Activated CD4-positive, alpha-beta T cell treated with anti-CD3 and anti-CD28 coated beads, Interleukin-2, amount 50 U/mL, for 4 hours (primary cell): ENCODE results near the gene IRF2BP1.
"Not testable (repeated sequence)": the region's sequence is repeated elsewhere in the genome, so short reads cannot be mapped to it uniquely, and the experiment has no call there.

Experiments
- DNase-seq, 2 experiments: peaks; one replicate each; pipeline ENCODE4 v3.0.0-alpha.2; 2020

The IRF2BP1 gene

DNA sequence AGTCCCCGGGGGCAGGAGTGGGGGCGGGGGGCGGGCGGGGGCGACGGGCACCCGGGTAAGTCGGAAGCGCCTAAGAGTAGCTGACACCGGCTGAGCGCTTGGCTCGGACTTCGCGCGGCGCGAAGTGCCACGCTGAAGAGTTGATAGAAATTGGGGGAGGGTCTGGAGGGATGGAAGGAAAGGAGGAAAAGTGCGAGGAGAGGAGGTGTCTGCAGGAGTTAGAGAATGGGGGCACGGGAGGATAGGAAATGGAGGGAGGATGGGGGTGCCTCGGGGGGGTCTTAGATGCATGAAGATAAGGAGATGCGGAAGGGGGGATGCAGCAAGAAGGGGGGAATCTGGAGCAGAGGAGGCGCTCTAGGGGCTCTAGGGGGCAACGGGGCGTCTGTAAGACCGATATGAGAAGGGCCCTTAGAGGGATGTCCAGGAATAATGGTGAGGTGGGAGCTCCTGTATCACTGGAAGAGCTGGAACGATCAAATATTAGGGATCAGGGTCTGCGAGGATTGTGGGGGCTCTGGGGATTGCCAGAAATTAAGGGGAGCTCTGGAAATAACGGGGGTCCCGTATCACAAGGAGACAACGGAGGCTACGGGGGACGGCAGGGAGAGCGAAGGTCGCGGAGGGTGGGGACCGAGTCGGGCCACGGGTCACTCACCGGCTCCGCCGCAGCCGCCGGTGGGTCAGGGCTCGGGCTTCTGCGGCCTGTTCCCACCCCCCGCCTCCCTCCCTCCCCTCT, 16.1 kb upstream of the IRF2BP1 start, which contains the start of gene MYPOP:
Gene MYPOP (minus strand): TSS at position 702 of the 739 bp plus-strand sequence. CDS start 840 bp downstream, outside the sequence.
- no peak for DNase-seq

DNA sequence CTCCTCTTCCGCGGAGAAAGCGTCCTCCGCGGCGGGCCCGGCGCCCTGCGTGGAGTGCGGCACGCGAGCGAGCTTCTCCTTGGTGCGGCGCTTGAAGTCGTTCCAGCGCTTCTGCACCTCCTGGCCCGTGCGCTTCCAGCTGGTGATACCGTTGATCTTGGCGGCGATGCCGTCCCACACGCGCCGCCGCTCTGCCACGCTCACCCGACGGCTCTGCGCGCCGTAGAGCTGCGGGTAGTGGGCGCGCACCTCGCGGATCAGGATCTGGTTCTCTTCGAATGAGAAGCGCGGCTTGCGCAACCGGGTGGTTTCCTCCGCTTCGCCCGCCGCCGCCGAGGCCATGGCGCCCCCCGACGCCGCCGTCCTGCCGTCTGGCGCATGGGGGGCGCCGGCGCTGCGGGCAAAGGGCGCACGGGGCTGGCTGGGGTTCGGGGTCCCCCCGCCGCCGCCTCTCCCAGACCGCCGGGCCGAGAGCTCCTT, 15.5 kb upstream of the IRF2BP1 start:
- DNase-seq = no peak

DNA sequence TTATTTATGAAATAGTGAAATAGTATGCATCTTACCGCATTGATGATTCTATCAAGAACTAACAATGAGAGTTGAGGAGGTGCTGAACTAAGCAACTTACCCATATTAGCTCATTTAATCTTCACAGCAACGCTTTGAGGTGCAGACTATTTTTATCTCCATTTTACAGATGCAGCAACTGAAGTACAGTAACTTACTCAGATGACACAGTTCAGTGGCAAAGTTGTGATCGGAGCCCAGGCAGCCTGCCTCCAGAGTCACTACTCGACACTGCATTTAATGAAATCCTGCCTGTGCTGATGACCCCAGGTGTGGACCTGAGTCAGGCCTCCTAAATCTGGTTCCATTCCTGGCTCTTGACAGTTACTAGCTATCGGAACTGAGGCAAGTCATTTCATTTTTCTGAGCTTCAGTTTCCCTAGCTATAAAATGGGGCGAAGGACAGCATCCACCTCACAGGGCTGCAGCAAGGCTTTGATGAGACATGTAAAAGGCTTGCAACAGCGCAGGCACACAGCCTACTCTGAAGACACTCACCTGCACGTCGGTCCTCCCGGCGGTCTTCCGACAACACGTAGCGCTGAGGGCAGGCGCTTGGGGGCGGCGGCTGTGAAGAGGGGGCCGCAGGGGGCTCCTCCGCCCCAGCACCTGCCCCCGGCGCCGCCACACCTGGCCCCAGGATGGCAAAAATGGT, 14.9 kb upstream of the IRF2BP1 start:
- DNase-seq = no peak

DNA sequence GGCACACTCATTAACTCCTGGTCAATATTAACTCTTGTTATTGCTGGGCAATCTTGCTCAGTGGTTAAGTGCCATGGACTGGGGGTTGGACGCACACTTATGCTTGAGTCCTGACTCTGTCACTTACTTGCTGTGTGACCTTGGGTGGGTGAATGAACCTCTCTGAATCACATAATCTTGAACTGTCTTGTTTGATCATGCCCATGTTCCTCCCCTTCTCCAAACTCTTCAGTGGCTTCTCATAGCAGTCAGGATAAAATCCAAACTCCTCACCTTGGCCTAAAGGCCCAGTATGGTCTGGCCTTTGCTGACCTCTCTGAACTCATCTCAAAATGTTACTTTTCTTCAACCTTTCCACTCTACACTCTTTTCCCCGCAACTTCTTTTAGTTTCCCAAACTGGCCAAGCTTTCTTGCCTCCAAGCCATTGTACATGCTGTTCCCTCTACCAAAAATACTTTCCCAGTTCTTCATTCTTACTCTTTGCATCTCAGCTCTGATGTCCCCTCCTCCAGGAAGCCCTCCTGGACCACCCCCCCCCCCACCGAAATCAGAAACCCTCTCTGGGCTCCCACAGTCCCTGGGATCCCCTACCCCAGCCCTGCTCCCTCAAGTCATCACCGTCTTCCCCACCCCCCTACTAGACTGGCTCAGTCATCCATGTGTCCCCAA, 14.1 kb upstream of the IRF2BP1 start:
- no peak for DNase-seq

DNA sequence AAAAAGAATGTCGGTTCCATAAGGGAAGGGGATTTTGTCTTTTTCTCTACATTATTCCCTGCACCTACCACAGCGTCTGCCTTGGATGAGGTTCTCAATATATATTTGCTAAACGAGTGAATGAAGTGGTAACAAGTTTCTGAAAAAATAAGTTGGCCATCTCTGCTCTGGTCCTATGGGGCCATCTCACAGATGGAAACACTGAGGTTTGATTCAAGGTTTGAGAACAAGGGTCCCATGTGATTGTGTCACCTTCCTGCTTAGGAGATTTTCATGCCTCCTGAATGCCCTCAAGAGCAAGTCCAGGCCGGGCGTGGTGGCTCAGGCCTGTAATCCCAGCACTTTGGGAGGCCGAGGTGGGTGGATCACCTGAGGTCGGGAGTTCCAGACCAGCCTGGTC, 13.3 kb upstream of the IRF2BP1 start:
- DNase-seq = no peak

DNA sequence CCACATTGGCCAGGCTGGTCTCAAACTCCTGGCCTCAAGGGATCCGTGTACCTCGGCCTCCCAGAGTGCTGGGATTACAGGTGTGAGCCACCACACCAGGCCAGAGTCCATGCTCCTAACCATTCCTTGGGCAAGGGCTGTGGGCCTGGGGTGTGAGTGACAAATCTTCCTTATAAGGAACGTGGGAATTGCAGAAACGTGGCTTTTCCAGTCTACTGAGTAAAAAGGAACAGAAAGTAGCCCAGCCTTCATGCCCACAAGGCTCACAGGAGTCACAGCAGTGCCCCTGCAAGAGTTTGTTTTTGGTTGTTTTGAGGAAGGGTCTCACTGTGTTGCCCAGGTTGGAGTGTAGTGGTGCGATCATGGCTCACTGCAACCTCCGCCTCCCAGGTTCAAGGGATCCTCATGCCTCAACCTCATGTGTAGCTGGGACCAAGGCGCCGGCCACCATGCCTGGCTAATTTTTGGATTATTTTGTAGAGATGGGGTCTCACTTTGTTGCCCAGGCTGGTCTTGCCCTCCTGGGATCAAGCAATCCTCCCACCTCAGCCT, 11.4 kb upstream of the IRF2BP1 start:
- DNase-seq = no peak

DNA sequence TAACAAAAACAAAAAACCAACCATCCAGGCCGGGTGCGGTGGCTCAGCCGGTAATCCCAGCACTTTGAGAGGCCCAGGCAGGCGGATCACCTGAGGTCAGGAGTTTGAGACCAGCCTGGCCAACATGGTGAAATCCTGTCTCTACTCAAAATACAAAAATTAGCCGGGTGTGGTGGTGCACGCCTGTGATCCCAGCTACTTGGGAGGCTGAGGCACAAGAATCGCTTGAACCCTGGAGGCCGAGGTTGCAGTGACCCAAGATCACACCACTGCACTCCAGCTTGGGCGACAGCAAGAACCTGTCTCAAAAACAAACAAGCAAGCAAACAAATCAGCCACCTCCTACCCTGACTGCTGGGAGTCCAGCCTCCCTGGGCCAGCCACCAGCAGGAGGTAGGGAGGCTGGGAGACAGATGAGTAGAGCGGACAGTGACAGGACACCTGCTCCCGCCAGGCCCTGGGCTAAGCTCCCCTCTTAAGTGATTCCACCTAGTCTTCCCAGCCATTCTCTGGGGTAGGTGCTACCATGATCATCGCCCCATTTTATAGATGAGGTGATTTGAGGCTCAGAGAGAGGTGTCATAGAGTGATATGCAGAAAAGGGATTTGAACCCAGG, 10.2 kb upstream of the IRF2BP1 start:
- not testable (repeated sequence) for DNase-seq

DNA sequence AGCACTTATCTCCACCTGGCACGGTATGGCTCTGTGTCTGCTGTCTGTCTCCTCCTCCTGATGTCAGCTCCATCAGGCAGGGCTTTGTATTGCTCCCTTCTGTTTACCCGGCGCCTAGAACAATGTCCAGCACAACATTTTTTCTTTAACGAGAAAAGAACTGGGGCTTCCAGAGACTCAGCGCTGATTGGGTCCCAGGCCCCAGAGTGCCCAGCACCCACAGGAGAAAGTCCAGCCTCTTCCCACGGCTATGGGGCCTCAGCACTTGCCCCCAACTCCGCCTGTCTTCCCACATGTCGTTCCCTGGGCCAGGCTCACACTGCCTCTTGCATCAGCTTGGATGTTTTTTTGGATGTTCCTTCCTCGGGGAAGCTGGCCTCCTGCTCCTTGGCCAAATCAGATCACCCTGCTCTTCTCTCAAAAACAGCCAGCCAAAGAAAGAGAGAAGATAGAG, 9.6 kb upstream of the IRF2BP1 start:
- DNase-seq = no peak

DNA sequence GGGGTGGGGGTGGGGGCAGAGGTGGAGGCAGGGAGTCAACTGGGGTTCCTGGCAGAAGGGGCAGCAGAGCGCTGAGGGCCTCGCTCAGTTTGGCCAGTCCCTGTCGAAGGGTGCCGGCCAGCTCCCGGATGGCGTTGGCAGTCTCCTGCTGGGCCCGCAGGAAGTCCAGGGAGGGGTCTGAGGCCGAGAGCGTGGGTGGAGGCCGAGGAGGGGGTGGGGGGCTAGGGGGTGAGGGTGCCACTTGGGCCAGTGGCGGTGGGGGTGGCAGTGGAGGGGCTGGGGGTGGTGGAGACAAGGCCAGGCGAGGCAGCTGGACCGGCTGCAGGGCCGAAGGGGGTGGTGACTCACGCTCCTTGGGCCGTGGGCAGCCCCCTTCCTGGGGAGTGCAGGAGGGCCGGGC, 4.9 kb upstream of the IRF2BP1 start:
- DNase-seq = no peak

DNA sequence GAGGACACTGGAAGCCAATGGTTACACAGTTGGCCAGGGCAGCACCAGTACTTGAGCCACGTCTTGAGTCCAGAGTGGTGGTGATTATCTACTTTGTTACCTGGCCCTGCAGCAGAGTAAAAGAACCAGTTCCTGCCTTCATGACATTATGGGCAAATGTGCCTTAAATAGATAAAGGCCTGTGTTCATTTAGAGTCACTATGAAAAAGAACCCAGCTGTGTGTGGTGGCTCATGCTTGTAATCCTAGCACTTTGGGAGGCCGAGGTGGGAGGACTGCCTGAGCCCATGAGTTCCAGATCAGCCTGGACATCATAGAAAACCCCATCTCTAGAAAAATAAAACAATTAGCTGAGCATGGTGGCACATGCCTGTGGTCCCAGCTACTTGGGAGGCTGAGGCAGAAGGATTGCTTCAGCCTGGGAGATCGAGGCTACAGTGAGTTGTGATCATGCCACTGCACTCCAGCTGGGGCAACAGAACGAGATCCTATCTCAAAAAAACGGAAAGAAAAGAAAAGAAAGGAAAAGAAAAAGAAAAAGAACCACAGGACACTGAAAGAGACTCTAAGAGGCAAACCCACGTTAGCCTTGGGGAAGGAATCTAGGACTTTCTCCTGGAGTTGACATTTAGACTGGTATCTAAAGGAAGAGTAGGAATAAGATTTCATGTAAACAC, 3.4 kb upstream of the IRF2BP1 start:
- DNase-seq = no peak

DNA sequence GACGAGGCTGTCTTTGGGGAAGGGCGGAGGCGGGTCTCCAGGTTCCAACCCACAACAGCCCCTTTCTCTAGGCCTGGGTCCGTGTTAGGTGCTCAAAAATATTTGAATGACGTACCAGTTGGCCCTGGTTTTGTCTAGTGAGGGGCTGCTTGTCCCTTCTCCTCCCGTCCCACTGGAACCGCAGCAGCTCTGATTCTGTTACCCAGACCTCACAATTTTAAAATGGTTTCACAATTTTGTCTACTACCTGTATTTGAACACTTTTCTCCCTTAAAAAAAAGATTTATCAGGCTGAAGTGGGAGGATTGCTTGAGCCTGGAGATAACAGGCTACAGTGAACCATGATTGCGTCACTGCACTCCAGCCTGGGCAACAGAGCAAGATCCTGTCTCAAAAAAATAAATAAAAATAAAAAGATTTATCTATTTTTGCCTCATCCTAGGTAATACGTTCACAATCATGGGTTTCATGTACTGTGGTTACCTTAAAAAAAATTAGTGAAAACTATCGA, 1.3 kb upstream of the IRF2BP1 start:
- no peak for DNase-seq

DNA sequence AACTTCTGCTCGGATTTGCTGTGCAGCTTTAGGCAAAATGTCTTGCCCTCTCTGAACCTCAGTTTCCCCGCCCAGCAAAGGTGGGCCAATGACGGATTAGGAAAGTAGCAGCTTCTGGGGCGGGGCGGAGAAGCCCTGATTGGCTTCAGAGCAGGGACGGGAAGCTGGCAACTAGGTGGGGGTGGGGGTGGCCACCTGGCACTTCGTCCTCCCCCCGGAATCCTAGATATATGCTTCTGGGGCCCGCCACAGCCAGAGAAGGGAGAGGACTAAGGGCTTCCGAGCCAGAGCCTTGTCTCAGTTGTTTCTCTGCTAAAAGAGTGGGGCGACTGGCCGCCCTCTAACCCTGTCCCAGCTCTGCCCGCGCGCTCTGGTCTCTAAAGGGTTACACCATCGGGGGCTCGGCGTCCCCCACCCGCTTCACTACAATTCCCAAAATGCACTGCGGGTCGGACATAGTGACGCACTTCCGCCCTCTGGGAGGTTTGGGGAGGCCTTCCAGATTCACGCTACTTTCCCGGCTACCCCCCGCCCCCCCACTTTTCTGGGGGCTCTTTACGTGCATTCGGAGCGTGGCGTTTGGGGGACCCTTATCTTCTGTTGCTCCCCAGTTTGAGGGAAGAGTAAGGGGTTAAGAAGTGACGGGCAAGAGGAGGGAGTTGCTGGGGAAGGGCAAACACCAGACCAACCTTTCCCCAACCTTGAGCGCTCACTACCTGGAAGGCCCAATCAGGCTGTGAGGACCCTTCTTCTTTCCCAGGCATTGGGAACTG, 672 bp upstream of the IRF2BP1 start:
- peak; percentile 84 to 86 for DNase-seq

DNA sequence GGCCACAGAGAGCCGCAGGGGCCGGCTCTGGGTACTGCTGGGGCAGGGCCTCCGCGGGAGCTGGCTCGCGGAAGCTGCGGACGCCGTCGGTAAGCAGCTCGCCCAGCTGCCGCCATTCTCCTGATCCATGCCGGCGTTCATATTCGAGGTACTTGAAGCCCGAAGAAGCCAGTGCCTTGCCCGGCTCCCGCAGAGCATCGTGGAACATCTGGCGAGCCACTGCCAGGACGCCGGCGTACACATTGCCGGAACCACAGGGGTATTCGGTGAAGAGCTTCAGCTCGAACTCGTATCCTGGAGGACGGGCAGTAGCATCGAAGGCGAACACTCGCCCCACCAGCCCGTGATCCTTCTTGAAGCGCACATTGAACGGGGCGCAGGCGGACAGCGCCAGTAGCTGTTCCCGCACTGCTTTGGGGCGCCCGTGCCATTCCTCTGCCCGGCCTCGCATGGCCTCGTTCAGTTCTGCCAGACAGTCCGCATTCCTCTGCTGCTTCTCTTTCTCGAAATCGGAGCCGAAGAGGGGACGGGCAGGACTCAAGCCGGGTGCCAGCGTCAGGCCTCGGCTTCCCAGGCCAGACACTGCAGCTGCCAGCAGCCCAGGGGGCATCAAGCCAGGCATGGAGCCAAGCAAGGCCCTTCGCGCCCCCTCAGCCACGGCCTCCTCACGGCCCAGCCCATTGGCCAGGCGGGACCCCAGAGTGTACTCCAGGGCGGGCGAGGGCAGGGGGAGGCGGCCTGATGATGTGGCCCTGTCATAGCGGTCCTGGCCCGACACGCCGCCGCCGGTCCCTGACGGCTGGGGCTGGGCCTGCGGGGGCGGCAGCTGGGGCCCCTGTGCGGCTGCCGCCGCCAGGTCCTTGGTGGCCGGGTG, 1.0 kb downstream of the IRF2BP1 start:
- no peak for DNase-seq

DNA sequence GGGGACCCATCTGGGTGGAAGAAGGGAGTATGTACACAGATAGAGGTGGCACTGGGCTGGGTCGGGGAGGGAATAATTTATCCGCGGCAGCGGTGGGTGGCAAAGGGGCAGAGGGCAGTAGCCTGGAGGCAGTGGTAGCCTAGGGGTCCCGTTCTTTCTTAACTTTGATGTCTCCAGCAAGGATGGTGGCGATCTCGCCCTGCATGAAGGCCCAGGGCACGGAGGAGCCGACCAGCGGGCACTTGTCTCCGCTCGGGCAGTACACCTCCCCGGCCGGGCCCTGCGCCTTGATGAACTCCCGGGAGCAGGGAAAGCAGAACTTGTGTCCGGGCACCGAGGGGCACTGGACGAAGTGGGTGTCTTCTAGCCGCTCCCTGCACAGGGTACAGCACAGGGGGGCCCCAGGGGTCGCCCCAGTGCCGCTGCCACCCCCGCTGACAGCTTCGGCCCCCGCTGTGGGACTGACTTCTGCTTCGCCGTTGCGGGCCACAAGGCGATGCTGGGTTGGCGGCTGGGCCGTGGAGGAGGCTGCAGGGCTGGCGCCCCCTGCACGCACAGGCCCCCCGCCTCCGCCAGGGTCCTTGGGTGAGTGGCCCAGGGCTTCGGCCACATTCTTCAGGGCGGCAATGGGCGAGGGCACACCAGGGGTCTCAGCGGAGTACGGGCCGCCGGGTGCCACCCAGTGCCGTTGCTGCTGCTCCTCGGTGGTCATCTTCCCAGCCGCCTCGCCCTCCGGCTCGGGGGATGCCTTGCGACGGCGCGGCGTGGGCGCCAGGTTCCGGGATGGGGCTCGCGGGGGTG, 1.9 kb downstream of the IRF2BP1 start:
- DNase-seq = no peak

DNA sequence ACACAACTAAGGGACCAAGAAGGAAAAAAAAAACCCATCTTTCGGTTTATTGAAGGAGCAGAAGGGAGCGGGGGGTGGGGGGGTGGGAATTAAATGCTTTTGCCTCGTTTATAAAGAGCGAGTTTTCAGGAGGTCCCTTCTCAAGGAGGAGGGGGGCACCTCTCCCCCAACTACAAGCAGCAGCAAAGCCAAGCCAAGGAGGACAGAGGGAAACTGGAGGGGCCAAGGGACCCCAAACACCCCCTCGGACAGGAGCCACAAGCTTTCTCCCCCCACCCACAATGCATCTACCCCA, 2.4 kb downstream of the IRF2BP1 start:
- DNase-seq = no peak

DNA sequence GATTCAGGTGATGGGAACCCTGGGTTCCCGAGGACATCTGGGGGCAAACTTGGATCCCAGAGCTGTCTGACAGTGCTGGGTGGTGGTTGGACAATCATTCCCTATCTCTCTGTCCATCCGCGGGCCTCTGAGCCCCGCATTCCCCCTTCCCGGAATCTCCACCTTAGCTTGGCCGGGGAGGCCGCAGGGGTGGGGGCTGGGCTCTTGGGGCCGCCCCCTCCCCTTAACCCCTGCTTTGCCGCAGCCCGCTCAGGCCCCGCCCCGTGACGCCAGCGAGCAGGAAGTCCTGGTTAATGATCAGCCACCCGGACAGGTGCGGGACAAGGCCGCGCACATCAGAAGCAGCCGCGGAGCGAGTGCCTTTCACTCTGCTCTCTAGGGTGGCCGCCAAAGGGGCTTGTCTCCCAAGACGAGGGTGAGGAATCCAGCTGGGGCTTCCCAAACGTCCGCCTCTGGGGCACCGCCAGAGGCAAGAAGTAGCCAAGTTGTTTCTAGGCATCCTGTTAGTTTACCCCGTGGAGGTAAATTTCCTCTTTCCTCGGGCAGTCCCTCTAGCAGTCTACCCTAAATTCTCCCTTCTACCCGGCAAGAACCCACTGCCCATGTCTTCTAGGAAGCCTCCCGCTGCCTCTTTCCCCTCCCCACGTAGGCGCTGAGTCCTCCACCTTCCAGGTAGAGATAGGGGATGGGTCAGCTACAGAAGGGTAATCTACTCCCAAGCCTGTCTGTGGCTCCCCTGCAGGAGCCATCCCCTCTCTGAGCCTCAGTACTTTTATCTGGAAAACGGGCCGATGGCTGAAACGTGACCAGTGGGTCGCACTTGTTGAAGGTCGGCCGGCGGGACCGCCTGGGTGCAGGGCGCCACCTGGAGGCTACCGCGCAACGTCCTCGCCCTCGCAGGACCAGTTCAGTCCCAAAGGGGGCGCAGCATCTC, 3.0 kb downstream of the IRF2BP1 start:
- DNase-seq = peak; percentile 77 to 80

DNA sequence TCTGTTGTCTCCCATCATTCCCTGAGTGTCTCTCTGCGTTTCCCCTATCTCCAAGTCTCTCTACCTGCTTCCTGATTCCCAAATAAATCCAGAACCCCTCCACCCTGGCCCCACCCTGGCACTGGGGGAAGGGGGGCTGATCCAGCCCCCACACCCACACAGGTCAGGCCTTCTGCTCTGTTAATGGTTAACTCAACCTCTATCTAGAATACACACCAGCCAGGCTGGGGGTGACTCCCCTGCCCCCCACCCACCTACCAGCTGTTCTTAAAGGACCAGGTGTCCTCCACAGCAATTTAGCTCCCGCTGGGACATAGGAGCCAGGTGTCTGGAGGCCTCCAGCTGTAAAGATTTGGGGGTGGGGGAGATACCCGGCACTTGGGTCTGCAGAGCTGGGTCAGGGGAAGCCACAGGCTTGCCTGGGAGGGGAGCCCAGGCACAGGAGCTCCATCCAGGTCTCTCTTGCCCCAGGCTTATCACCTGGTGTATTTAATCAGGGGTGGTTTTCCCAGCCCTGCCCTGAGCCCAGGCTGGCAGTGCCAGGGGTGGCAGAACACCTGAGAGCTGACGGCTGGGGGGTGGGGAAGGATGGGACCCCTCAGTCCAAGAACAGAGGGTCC, 3.9 kb downstream of the IRF2BP1 start:
- no peak for DNase-seq
